ENCODE data around the gene SPEN. TPM values are rescaled to one million over a fixed set of nuclear protein-coding genes. Genes with fewer than 3 reads are reported as not detected.
A peak's percentile ranks its signal among the peaks of the same experiment; 100 is the strongest.

SPEN gene
- total and polyA plus RNA-seq, 2 of the 4 experiments (the other 2 are of a cell fraction) = 7.6 to 15.8 TPM

GRCh38 chr1:15803380-15803779, 44.1 kb upstream of the SPEN start:
- Histone ChIP-seq H3K4me1 (ENCODE audit: control insufficient read depth, insufficient read depth, low read length) (peaks cover 25% of the 10 kb centered on the region), H3K14ac (replicated peaks; ENCODE audit: low read depth, low read length) (no peak overlapping the region), H3K9me3 (ENCODE audit: control insufficient read depth, insufficient read depth, low read length) (no peaks in the 10 kb centered on the region), H2AK9ac (replicated peaks; ENCODE audit: low read depth, low read length, poor library complexity) (no peak overlapping the region), H3K18ac (ENCODE audit: low read depth, low read length) (no peak overlapping the region), H3K56ac (ENCODE audit: extremely low read depth, insufficient read depth, low read length) (no peak overlapping the region), H2BK5ac (ENCODE audit: low read depth, low read length, poor library complexity, severe bottlenecking) (no peak overlapping the region), H2AFZ (replicated peaks; ENCODE audit: low read length, poor library complexity) (no peak overlapping the region), H4K8ac (ENCODE audit: low read depth in 2 of 2, low read length in 2 of 2) (no peak overlapping the region), H3K27me3 (ENCODE audit: control insufficient read depth, insufficient read depth, low read length) (no peaks in the 10 kb centered on the region), H2BK15ac (ENCODE audit: low read depth, low read length) (no peak overlapping the region), H3K4me2 (ENCODE audit: low read depth, low read length) (no peak overlapping the region), H3K23ac (ENCODE audit: low read depth, low read length) (no peak overlapping the region), H3K9ac (ENCODE audit: low read depth, low read length) (no peak overlapping the region), H2BK20ac (ENCODE audit: low read depth, low read length) (no peak overlapping the region), H3K36me3 (ENCODE audit: control insufficient read depth, insufficient read depth, low read length) (no peaks in the 10 kb centered on the region), H4K91ac (ENCODE audit: insufficient read depth, low read depth, low read length) (no peak overlapping the region), H3K79me1 (ENCODE audit: low read depth in 1 of 2, low read length in 2 of 2) (peaks cover 0 to 3% of the 10 kb centered on the region in 2 experiments; a peak in 1 of 4 replicates), H4K5ac (ENCODE audit: low read depth, low read length) (no peak overlapping the region), H3K9me1 (ENCODE audit: insufficient read depth, low read length) (peaks cover 17% of the 10 kb centered on the region), H4K20me1 (ENCODE audit: insufficient read depth, low read length) (no peaks in the 10 kb centered on the region), H3K27ac (ENCODE audit: insufficient read depth, low read length) (no peak overlapping the region), H3K4ac (ENCODE audit: low read depth, low read length) (no peak overlapping the region), H3K4me3 (ENCODE audit: insufficient read depth, low read depth, low read length) (no peak overlapping the region), H2BK120ac (ENCODE audit: low read depth, low read length) (no peak overlapping the region), H2AK5ac (ENCODE audit: low read depth, low read length) (no peak overlapping the region)
- in situ Hi-C loops (cut with MboI; ENCODE audit: low sequenced_read_pairs) = no loop called here
- POLR2A ChIA-PET (ENCODE audit: unreplicated experiment) = no interaction called here
- ATAC-seq (ENCODE audit: low read depth) = no peak
- 60% methylated on average over 2 of the region's 4 CpGs; no CpG with 5 or more reads in 1 of the 2 experiments for WGBS, 2 experiments (ENCODE audit: extremely low coverage in 2 of 2, insufficient read length in 1 of 2)
- BruUV-seq (replicated peaks) = no TSS peak
- TF ChIP-seq RAD21 (IDR thresholded peaks at IDR 0.05; ENCODE audit: low read length) (peak; percentile 52), SMC3 (IDR thresholded peaks at IDR 0.05; ENCODE audit: low read depth, low read length) (peak; percentile 41), POLR2A (IDR thresholded peaks at IDR 0.05; ENCODE audit: low read depth, low read length) (no peak), MAZ (IDR thresholded peaks at IDR 0.05; ENCODE audit: borderline replicate concordance, low read depth, low read length) (no peak)
- TF ChIP-seq, protein P1, sequence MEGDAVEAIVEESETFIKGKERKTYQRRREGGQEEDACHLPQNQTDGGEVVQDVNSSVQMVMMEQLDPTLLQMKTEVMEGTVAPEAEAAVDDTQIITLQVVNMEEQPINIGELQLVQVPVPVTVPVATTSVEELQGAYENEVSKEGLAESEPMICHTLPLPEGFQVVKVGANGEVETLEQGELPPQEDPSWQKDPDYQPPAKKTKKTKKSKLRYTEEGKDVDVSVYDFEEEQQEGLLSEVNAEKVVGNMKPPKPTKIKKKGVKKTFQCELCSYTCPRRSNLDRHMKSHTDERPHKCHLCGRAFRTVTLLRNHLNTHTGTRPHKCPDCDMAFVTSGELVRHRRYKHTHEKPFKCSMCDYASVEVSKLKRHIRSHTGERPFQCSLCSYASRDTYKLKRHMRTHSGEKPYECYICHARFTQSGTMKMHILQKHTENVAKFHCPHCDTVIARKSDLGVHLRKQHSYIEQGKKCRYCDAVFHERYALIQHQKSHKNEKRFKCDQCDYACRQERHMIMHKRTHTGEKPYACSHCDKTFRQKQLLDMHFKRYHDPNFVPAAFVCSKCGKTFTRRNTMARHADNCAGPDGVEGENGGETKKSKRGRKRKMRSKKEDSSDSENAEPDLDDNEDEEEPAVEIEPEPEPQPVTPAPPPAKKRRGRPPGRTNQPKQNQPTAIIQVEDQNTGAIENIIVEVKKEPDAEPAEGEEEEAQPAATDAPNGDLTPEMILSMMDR (conservative IDR thresholded peaks at IDR 0.05; ENCODE audit: low read depth, low read length) = peak; percentile 35
- TF ChIP-seq, protein P2, sequence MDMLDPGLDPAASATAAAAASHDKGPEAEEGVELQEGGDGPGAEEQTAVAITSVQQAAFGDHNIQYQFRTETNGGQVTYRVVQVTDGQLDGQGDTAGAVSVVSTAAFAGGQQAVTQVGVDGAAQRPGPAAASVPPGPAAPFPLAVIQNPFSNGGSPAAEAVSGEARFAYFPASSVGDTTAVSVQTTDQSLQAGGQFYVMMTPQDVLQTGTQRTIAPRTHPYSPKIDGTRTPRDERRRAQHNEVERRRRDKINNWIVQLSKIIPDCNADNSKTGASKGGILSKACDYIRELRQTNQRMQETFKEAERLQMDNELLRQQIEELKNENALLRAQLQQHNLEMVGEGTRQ (IDR thresholded peaks at IDR 0.05; ENCODE audit: low read depth, low read length) = no peak
- CTCF ChIA-PET = no interaction called here
- dilution Hi-C loops (cut with HindIII; ENCODE audit: low sequenced_read_pairs, unreplicated experiment) = no loop called here
- intact Hi-C loops (cut with micrococcal nuclease) = no loop called here
- peak; percentile 38 for DNase-seq
